Liver (tissue), 9 donors: Measurements from ENCODE around the gene GUCY1A1. TPM values are rescaled to one million over a fixed set of nuclear protein-coding genes. Genes with fewer than 3 reads are reported as not detected.

Experiments
- DNase-seq: peaks from one replicate; pipeline ENCODE4 v3.0.0-alpha.2; 2017; ENCODE audit warnings: low spot score
- H3K27ac ChIP-seq, 2 donors: one replicate each; pipeline ENCODE4 v1.7.0; 2013; ENCODE audit warnings: inconsistent platforms in 2 of 2, low read length in 2 of 2, control low read depth in 1 of 2, low read depth in 1 of 2, mild to moderate bottlenecking in 1 of 2
- H3K27me3 ChIP-seq, 4 donors: one replicate each; pipeline versions ENCODE4 v1.6.1 to v1.7.0; 2013; ENCODE audit warnings: low read length in 3 of 4, inconsistent platforms in 1 of 4, mild to moderate bottlenecking in 1 of 4, moderate library complexity in 1 of 4; ENCODE audit not compliant: control insufficient read depth in 4 of 4, insufficient read depth in 4 of 4
- H3K36me3 ChIP-seq, 4 donors: one replicate each; pipeline versions ENCODE4 v1.6.1 to v1.7.0; 2013; ENCODE audit warnings: low read length in 3 of 4, mild to moderate bottlenecking in 3 of 4, low read depth in 1 of 4, moderate library complexity in 1 of 4; ENCODE audit not compliant: control insufficient read depth in 4 of 4, insufficient read depth in 3 of 4
- H3K4me1 ChIP-seq, 4 donors: one replicate each; pipeline versions ENCODE4 v1.6.1 to v1.7.0; 2013; ENCODE audit warnings: low read length in 3 of 4, mild to moderate bottlenecking in 3 of 4, moderate library complexity in 1 of 4; ENCODE audit not compliant: control insufficient read depth in 4 of 4, insufficient read depth in 4 of 4
- H3K4me3 ChIP-seq, 3 donors: one replicate each; pipeline versions ENCODE4 v1.6.1 to v1.7.0; 2013; ENCODE audit warnings: low read length in 3 of 3, control low read depth in 1 of 3, low read depth in 1 of 3, mild to moderate bottlenecking in 1 of 3
- H3K9ac ChIP-seq, 2 donors: one replicate each; pipeline ENCODE4 v1.7.0; 2013; ENCODE audit warnings: low read length in 2 of 2, mild to moderate bottlenecking in 2 of 2, moderate library complexity in 2 of 2, control low read depth in 1 of 2, low read depth in 1 of 2
- H3K9me3 ChIP-seq, 4 donors: one replicate each; pipeline versions ENCODE4 v1.6.1 to v1.7.0; 2013; ENCODE audit warnings: low read length in 3 of 4; ENCODE audit not compliant: control insufficient read depth in 4 of 4
- ATF3 ChIP-seq: IDR thresholded peaks from 2 replicates; pipeline ENCODE4 v1.6.1; 2016; ENCODE audit warnings: antibody characterized with exemption
- EGR1 ChIP-seq, 2 donors: IDR thresholded peaks; 2 replicates each; pipeline ENCODE4 v1.6.1; 2016 to 2018; ENCODE audit warnings: antibody characterized with exemption in 2 of 2, low read depth in 2 of 2
- FOXA1 ChIP-seq: IDR thresholded peaks from 2 replicates; pipeline ENCODE4 v1.6.1; 2016; ENCODE audit warnings: antibody characterized with exemption
- FOXA2 ChIP-seq: IDR thresholded peaks from 2 replicates; pipeline ENCODE4 v1.6.1; 2016; ENCODE audit warnings: antibody characterized with exemption
- GABPA ChIP-seq, 2 donors: IDR thresholded peaks in 1 of 2; conservative IDR thresholded peaks in 1 of 2; 2 replicates each; pipeline ENCODE4 v1.6.1; 2016; ENCODE audit warnings: antibody characterized with exemption in 2 of 2, mild to moderate bottlenecking in 1 of 2, moderate library complexity in 1 of 2
- HNF4A ChIP-seq, 2 donors: conservative IDR thresholded peaks; 2 replicates each; pipeline ENCODE4 v1.6.1; 2016; ENCODE audit warnings: antibody characterized with exemption in 2 of 2, mild to moderate bottlenecking in 2 of 2
- JUND ChIP-seq, 2 donors: IDR thresholded peaks; 2 replicates each; pipeline ENCODE4 v1.6.1; 2016; ENCODE audit warnings: antibody characterized with exemption in 2 of 2
- REST ChIP-seq: IDR thresholded peaks from 2 replicates; pipeline ENCODE4 v1.6.1; 2016; ENCODE audit warnings: antibody characterized with exemption, mild to moderate bottlenecking
- RXRA ChIP-seq, 2 donors: IDR thresholded peaks; 2 replicates each; pipeline ENCODE4 v1.6.1; 2017 to 2018; ENCODE audit warnings: antibody characterized with exemption in 2 of 2, mild to moderate bottlenecking in 1 of 2
- SP1 ChIP-seq: IDR thresholded peaks from 2 replicates; pipeline ENCODE4 v1.6.1; 2018; ENCODE audit warnings: antibody characterized with exemption, mild to moderate bottlenecking
- TAF1 ChIP-seq: conservative IDR thresholded peaks from 2 replicates; pipeline ENCODE4 v1.6.1; 2016; ENCODE audit warnings: antibody characterized with exemption, mild to moderate bottlenecking
- YY1 ChIP-seq: IDR thresholded peaks from 2 replicates; pipeline ENCODE4 v1.6.1; 2016; ENCODE audit warnings: antibody characterized with exemption, mild to moderate bottlenecking
- ZBTB33 ChIP-seq: IDR thresholded peaks from 2 replicates; pipeline ENCODE4 v1.6.1; 2016; ENCODE audit warnings: antibody characterized with exemption
- WGBS: extraction: QIAGEN DNeasy Blood & Tissue Kit; methylation state at CpG from one replicate; pipeline ENCODE4 v1.1.7; 2013; 5-methylcytosine and 5-hydroxymethylcytosine counted together
- polyA plus RNA-seq, 2 donors: library from polyadenylated mRNA; stranded (reverse) in 1 of 2; unstranded in 1 of 2; fragments of 200-250 nt in 1 of 2; fragments of >200 nt in 1 of 2; fragmentation: Nextera tagmentation in 1 of 2; extraction: Ambion mirVana in 1 of 2; gene quantifications; one replicate each; pipeline versions ENCODE4 v1.2.1 to v1.2.3, GENCODE V29; 2013 to 2015
- total RNA-seq, 2 donors: library from RNA; depleted of rRNA; stranded (reverse); fragments of >200 nt; gene quantifications; one replicate each; pipeline ENCODE4 v1.2.3, GENCODE V29; 2014
- donor health status: healthy.
- donor health status: healthy.
- donor health status: healthy.
- donor health status: healthy.
- donor health status: healthy.

The GUCY1A1 gene
- total and polyA plus RNA-seq, 4 donors: 2.8 to 13.5 (median 7.6) TPM

- no peak for TF ChIP-seq ZBTB33
- TF ChIP-seq FOXA1: no peak
- no peak for TF ChIP-seq YY1
- no peak for TF ChIP-seq FOXA2
- TF ChIP-seq GABPA (IDR thresholded peaks at IDR 0.05 in 1 of 2, conservative IDR thresholded peaks at IDR 0.05 in 1 of 2): no peak
- TF ChIP-seq REST: no peak
- TF ChIP-seq EGR1 (IDR thresholded peaks at IDR 0.05; ENCODE audit: low read depth in 2 of 2): no peak
- Histone ChIP-seq H3K9ac (no peak overlapping the region), H3K4me1 (no peaks in the 10 kb centered on the region), H3K4me3 (no peak overlapping the region), H3K27ac (no peak overlapping the region), H3K27me3 (no peaks in the 10 kb centered on the region), H3K9me3 (no peaks in the 10 kb centered on the region), H3K36me3 (no peaks in the 10 kb centered on the region)
- no peak for DNase-seq
- WGBS: 63% methylated on average over 2 of the region's 2 CpGs
Observed at GRCh38 chr4:155684423-155684822, 17.8 kb downstream of the GUCY1A1 start.

GRCh38 chr4:155684892-155685541, 18.4 kb downstream of the GUCY1A1 start:
- no peak overlapping the region for H3K4me3 ChIP-seq
- H3K36me3 ChIP-seq: no peaks in the 10 kb centered on the region
- H3K9me3 ChIP-seq: no peaks in the 10 kb centered on the region
- no peak overlapping the region for H3K9ac ChIP-seq
- DNase-seq: no peak
- H3K4me1 ChIP-seq: no peaks in the 10 kb centered on the region
- TF ChIP-seq ATF3 (no peak), RXRA (IDR thresholded peaks at IDR 0.05) (no peak), YY1 (no peak), TAF1 (no peak), JUND (IDR thresholded peaks at IDR 0.05) (no peak), SP1 (no peak), HNF4A (conservative IDR thresholded peaks at IDR 0.05) (no peak), FOXA1 (no peak)
- no peaks in the 10 kb centered on the region for H3K27me3 ChIP-seq
- H3K27ac ChIP-seq: no peak overlapping the region
- 70% methylated on average over 1 of the region's 1 CpG for WGBS
